Muscle of leg (tissue), 11 donors: Measurements from ENCODE around the gene SMTNL1. TPM values are rescaled to one million over a fixed set of nuclear protein-coding genes. Genes with fewer than 3 reads are reported as not detected.

Experiments
- DNase-seq: peaks from one replicate; pipeline ENCODE4 v3.0.0; 2013
- H3K27ac ChIP-seq: one replicate; pipeline ENCODE4 v1.5.1; 2013; ENCODE audit warnings: mild to moderate bottlenecking, low read length, control low read depth
- H3K27me3 ChIP-seq: one replicate; pipeline ENCODE4 v1.6.1; 2013; ENCODE audit warnings: low read length; ENCODE audit not compliant: control insufficient read depth, insufficient read depth
- H3K36me3 ChIP-seq: one replicate; pipeline ENCODE4 v1.6.1; 2013; ENCODE audit warnings: low read length; ENCODE audit not compliant: control insufficient read depth, insufficient read depth
- H3K4me1 ChIP-seq: one replicate; pipeline ENCODE4 v1.6.1; 2013; ENCODE audit warnings: low read length; ENCODE audit not compliant: control insufficient read depth, insufficient read depth
- H3K4me3 ChIP-seq: one replicate; pipeline ENCODE4 v1.5.1; 2013; ENCODE audit warnings: low read length, control low read depth
- H3K9me3 ChIP-seq: replicated peaks from 2 replicates; pipeline ENCODE4 v1.6.1; 2013; ENCODE audit warnings: low read depth, low read length; ENCODE audit not compliant: control insufficient read depth
- WGBS: methylation state at CpG from one replicate; pipeline ENCODE4 v1.1.5; 2013; ENCODE audit warnings: missing lambda C conversion rate; ENCODE audit not compliant: insufficient coverage; 5-methylcytosine and 5-hydroxymethylcytosine counted together
- polyA plus RNA-seq, 8 donors: library from polyadenylated mRNA; unstranded; fragments of 120-200 nt; gene quantifications; one replicate each; pipeline versions ENCODE4 v1.2.1 to v1.2.3, GENCODE V29; 2013; ENCODE audit warnings: inconsistent platforms in 1 of 8, low replicate concordance in 1 of 8; ENCODE audit not compliant: insufficient read length in 8 of 8, insufficient read depth in 1 of 8
- total RNA-seq: library from RNA; stranded (reverse); fragments of 120-200 nt; gene quantifications from one replicate; pipeline ENCODE4 v1.2.4, GENCODE V29; 2013

SMTNL1 gene
- total and polyA plus RNA-seq, 9 donors = 93.2 to 258 (median 188) TPM

DNA sequence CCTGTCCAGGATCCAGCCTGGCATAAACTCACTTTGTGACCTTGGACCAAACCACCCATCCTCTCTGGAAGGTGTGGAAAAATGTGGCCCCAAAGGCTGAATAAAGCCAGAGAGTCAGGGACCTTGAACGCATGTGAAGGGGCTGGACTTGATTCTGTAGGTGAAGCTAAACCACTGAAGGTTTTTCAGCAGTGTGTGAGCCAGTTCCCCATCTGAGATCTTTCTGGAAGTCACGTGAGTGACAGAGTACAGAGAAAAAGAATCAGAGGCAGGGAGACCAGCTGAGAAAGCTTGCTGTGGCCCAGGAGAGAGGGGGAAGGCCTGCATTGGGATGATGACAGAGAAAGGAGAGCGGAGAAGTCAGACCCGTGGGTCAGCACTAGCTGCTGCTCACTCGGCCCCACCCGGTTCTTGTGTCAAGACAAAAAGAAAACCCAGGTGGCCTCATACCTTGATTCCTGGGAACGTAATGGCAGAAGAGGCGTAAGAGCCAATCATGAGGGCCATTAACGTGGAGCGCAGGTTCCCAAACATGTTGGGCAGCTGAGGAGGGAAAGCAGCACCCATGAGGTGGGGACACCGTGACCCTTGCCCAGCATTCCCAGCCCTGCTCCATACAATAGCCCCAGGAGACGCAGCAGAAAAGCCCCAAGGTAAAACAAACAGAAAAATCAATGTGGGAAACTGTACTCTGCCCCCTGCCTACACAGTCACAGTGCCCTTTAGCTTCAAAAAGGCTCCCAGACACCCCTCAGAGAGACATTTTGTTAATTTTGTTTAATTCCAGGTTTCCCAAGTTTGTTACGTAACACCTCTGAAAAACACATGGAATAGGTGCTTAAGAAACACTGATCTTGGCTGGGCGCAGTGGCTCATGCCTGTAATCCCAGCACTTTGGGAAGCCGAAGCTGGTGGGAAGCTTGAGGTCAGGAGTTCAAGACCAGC lies 39.8 kb upstream of the SMTNL1 start:
- peaks cover 29% of the 10 kb centered on the region for H3K36me3 ChIP-seq
- H3K4me3 ChIP-seq = no peak overlapping the region
- DNase-seq = no peak
- no peaks in the 10 kb centered on the region for H3K9me3 ChIP-seq
- peaks cover 45% of the 10 kb centered on the region for H3K4me1 ChIP-seq
- H3K27me3 ChIP-seq = no peaks in the 10 kb centered on the region
- H3K27ac ChIP-seq = no peak overlapping the region
- 88% methylated on average over 12 of the region's 15 CpGs for WGBS

DNA sequence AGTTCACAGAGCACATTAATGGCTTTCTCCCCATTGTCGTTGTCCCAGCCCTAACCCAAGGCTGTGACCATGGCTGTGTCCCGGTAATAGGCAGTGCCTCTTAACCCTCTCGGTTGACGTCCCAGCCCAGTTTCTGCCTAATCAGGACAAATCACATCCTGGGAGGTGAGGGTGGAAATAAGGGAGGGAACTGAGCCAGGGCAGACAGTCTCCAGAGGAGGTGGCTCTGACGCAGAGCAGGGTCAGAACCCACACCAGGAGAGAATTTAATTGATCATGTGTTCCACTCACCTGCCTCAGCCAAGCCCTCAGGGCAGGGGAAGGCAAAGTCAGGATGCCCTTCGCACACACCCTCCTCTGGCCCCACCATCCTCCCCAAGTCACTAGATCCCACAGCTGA lies 38.9 kb upstream of the SMTNL1 start:
- Histone ChIP-seq H3K36me3 (peaks cover 29% of the 10 kb centered on the region), H3K9me3 (no peaks in the 10 kb centered on the region), H3K27ac (no peak overlapping the region), H3K27me3 (no peaks in the 10 kb centered on the region), H3K4me3 (no peak overlapping the region), H3K4me1 (peaks cover 44% of the 10 kb centered on the region)
- 74% methylated on average over 5 of the region's 6 CpGs for WGBS
- DNase-seq = no peak

DNA sequence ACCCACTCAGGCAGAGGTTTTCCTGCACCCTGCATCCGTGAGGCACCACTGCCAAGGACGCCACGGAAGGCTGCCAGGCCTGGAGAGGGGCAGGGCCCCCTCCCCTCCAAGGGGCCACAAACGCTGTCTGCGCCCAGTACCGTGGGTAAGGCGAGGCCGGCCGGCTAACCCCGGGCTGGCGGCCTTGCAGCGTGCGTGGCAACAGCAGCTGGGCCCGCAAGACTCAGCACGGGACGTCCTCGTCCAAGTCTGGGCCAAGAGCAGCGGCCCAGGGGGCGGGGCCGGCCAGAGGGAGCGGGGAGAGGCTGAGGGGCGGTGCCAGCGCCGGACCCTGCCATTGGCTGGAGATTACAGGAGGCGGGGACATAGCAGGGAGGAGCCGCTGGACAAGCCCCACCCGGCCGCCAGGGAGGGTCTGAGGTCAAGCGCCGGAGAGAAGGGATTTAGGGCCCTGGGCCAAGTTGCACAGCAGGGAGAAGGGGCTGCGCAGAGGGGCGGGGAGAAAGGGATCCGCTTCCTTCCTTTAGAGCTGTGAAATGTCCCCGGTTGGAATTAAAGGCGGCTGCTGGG lies 37.9 kb upstream of the SMTNL1 start:
- peaks cover 34% of the 10 kb centered on the region for H3K4me1 ChIP-seq
- no peaks in the 10 kb centered on the region for H3K27me3 ChIP-seq
- no peaks in the 10 kb centered on the region for H3K9me3 ChIP-seq
- 3% methylated on average over 32 of the region's 35 CpGs for WGBS
- H3K4me3 ChIP-seq = peak overlapping the region; percentile 30
- peak overlapping the region; percentile 89 for H3K27ac ChIP-seq
- H3K36me3 ChIP-seq = peaks cover 29% of the 10 kb centered on the region
- peak; percentile 96 for DNase-seq

DNA sequence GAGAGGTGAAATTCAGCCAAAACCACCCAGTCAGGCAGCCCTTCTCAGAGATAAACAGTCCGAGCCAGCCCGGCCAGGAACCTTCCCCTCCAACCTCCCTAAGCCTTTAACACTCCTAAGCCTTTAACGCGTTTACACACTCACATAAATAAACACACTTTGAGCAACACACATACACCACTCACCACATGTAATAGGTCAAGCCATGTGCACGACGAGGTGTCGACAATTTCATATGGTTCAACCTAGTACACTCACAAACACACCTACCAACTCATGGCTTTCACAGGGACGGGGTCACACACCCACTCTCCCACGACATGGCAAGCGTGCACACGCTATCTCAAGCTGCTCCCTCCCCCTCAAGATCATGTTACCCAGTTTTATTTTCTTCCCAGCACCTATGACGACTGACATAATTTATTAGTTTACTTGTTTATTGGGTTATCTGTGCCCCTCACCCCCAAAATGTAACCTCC lies 37.4 kb upstream of the SMTNL1 start:
- peaks cover 29% of the 10 kb centered on the region for H3K36me3 ChIP-seq

DNA sequence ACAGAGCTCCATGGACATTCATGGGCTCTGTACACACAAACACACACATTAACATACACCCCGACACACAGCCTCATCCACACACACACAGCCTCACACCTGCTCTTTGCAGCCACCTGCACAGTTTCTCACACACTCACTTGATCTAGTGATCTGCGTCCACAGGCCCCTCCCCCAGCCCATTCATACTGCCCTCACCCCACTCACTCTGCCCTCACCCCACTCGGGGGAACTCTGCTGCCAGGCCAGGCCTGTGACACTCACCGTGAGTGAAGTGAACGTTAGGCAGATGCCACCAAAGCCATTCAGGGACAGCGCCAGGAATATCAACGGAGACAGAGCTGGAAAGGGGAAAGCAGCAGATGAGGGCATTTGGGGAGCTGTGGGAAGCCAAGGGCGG lies 36.9 kb upstream of the SMTNL1 start:
- H3K4me3 ChIP-seq = no peak overlapping the region
- peaks cover 33% of the 10 kb centered on the region for H3K4me1 ChIP-seq
- H3K9me3 ChIP-seq = no peaks in the 10 kb centered on the region
- H3K36me3 ChIP-seq = peaks cover 29% of the 10 kb centered on the region
- H3K27ac ChIP-seq = peak overlapping the region; percentile 89
- WGBS = 80% methylated on average over 6 of the region's 8 CpGs
- no peaks in the 10 kb centered on the region for H3K27me3 ChIP-seq
- DNase-seq = no peak

More for the DNA sequence above, 37.4 kb upstream of the SMTNL1 start:
- Histone ChIP-seq H3K27ac (peak overlapping the region; percentile 89), H3K27me3 (no peaks in the 10 kb centered on the region), H3K4me1 (peaks cover 33% of the 10 kb centered on the region), H3K9me3 (no peaks in the 10 kb centered on the region), H3K4me3 (peak overlapping the region; percentile 30)
- WGBS = 15% methylated on average over 8 of the region's 12 CpGs
- DNase-seq = no peak

DNA sequence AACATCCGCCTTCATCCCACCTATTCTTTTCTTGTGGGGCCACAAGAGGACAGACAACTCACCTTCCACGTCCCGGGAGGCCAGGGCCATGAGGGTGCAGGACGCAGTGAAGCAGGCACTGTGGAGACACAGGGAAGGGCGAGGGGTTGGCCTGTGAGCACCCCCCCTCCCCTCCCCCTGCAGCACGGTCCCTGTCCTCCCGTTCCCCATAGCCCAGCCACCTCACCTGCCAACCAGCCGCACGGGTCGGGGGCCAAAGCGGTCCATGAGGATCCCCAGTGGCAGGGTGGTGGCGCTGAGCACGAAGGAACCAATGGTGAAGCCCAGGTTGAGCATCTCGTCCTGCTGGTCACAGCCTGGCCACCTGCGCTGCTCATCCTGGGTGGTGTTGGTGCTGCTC lies 36.5 kb upstream of the SMTNL1 start:
- H3K4me3 ChIP-seq = no peak overlapping the region
- peaks cover 29% of the 10 kb centered on the region for H3K36me3 ChIP-seq
- H3K9me3 ChIP-seq = no peaks in the 10 kb centered on the region
- no peaks in the 10 kb centered on the region for H3K27me3 ChIP-seq
- 80% methylated on average over 11 of the region's 15 CpGs for WGBS
- H3K4me1 ChIP-seq = peaks cover 33% of the 10 kb centered on the region
- DNase-seq = no peak
- no peak overlapping the region for H3K27ac ChIP-seq

DNA sequence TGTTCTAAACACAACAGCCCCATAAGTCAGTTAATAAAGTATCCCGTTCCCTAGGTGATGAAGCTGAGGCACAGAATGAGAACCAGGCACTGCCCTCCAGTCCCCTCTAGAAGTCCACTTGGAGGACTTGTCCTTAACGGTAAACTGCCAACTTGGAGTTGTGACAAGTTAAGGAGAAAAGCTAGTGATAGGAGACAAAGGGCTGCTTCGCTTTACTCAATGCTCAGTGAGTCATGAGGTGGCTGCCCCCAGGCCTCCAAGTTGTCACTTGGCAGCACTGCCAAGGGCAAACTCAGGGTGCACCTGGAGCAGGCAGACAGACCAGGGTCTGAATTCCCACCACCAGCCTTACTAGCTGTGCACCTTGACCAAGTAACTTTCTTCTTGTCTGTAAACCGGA lies 35.4 kb upstream of the SMTNL1 start:
- Histone ChIP-seq H3K36me3 (peaks cover 19% of the 10 kb centered on the region), H3K27me3 (no peaks in the 10 kb centered on the region), H3K27ac (no peak overlapping the region), H3K4me1 (peaks cover 33% of the 10 kb centered on the region), H3K4me3 (no peak overlapping the region), H3K9me3 (no peaks in the 10 kb centered on the region)
- 91% methylated on average over 1 of the region's 4 CpGs for WGBS
- DNase-seq = no peak

DNA sequence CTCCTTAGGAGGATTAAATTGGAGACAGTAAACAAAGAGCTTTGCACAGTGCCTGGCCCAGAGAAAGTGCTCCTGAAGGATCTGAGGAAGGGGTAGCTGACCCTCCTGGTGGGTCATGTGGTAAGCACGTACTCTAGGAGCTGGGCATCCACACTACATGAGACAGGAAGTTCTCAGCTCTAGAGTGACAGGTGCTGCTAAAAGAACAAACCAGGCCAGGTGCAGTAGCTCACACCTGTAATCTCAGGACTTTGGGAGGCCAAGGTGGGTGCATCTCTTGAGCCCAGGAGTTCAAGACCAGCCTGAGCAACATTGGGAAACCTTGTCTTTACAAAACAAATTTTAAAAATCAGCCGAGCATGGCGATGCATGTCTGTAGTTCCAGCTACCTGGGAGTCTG lies 35.0 kb upstream of the SMTNL1 start:
- H3K4me1 ChIP-seq = peaks cover 33% of the 10 kb centered on the region
- H3K36me3 ChIP-seq = peaks cover 17% of the 10 kb centered on the region
- no peak overlapping the region for H3K4me3 ChIP-seq
- WGBS = 94% methylated on average over 3 of the region's 3 CpGs
- H3K27ac ChIP-seq = no peak overlapping the region
- no peaks in the 10 kb centered on the region for H3K27me3 ChIP-seq
- H3K9me3 ChIP-seq = no peaks in the 10 kb centered on the region
- no peak for DNase-seq

DNA sequence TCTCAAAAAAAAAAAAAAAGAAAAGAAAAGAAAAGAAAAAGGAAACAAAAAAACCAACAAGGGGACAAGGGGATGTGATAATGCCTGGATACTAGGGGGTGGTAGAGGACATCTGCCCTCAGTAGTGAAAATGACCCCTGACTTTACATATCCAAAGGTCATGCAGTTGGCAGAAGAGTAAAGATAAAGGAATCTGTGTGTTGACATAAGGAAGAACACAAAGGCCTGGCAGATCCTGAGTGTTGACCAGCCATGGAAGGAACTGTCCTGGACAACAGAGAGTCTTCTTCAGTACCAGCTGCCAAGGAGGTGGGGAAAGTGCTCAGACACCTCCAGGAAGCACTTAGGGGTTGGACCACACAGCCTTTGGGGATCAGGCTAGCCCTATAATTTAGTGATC lies 34.5 kb upstream of the SMTNL1 start:
- no peak for DNase-seq
- H3K4me3 ChIP-seq = no peak overlapping the region
- H3K4me1 ChIP-seq = peaks cover 33% of the 10 kb centered on the region
- no peaks in the 10 kb centered on the region for H3K9me3 ChIP-seq
- peaks cover 13% of the 10 kb centered on the region for H3K36me3 ChIP-seq
- no peak overlapping the region for H3K27ac ChIP-seq
- H3K27me3 ChIP-seq = no peaks in the 10 kb centered on the region

DNA sequence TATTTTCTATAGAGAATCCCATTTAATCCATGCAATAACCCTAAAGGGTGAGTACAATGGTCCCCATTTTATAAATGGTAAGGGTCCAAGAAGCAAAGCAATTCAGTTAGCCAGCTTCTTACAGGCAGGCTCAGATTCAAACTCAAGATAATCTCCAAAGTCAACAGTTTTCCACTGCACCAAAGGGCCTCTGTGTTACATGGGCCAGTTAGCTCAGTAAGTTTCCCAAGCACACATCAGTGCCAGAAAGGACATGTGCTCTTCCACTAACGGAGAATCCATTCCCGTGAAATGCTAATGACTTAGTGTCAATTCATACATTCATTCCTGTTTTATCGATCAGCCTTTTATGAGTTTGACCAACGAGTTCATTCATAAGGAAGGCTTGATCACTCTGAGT lies 32.9 kb upstream of the SMTNL1 start:
- H3K4me3 ChIP-seq = no peak overlapping the region
- no peak overlapping the region for H3K27ac ChIP-seq
- WGBS = 100% methylated on average over 1 of the region's 4 CpGs
- H3K4me1 ChIP-seq = peaks cover 22% of the 10 kb centered on the region
- DNase-seq = no peak
- H3K27me3 ChIP-seq = no peaks in the 10 kb centered on the region
- no peaks in the 10 kb centered on the region for H3K9me3 ChIP-seq
- H3K36me3 ChIP-seq = peaks cover 11% of the 10 kb centered on the region
